NB4 (cell line): Measurements from ENCODE around the gene CUTA.

Experiments
- MYC ChIP-seq: IDR thresholded peaks from 2 replicates; pipeline ENCODE4 v1.6.1; 2011; ENCODE audit warnings: low read depth, low read length
- POLR2A ChIP-seq: IDR thresholded peaks from 2 replicates; pipeline ENCODE4 v1.6.1; 2011; ENCODE audit warnings: mild to moderate bottlenecking; ENCODE audit not compliant: insufficient read length; ENCODE audit errors: extremely low read depth
- TF ChIP-seq, protein P1 (sequence below): IDR thresholded peaks from one replicate; pipeline ENCODE4 v1.5.1; 2012; ENCODE audit warnings: low read depth, low read length

GRCh38 chr6:33375143-33375671 lies 42.7 kb downstream of the CUTA start:
- TF ChIP-seq MYC, result no peak
- TF ChIP-seq, protein P1, sequence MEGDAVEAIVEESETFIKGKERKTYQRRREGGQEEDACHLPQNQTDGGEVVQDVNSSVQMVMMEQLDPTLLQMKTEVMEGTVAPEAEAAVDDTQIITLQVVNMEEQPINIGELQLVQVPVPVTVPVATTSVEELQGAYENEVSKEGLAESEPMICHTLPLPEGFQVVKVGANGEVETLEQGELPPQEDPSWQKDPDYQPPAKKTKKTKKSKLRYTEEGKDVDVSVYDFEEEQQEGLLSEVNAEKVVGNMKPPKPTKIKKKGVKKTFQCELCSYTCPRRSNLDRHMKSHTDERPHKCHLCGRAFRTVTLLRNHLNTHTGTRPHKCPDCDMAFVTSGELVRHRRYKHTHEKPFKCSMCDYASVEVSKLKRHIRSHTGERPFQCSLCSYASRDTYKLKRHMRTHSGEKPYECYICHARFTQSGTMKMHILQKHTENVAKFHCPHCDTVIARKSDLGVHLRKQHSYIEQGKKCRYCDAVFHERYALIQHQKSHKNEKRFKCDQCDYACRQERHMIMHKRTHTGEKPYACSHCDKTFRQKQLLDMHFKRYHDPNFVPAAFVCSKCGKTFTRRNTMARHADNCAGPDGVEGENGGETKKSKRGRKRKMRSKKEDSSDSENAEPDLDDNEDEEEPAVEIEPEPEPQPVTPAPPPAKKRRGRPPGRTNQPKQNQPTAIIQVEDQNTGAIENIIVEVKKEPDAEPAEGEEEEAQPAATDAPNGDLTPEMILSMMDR, result no peak
- TF ChIP-seq POLR2A, result no peak
